Sigmoid colon (tissue), 3 donors: ENCODE measurements around the gene BMPER.

Experiments used
- POLR2A ChIP-seq, 2 donors: fragments of 450-650 bp; IDR thresholded peaks; one replicate each; pipeline ENCODE4 v1.6.1; 2016; ENCODE audit warnings: antibody characterized with exemption in 2 of 2, mild to moderate bottlenecking in 2 of 2, moderate library complexity in 2 of 2
- TF ChIP-seq, protein P1 (sequence below), 4 experiments: fragments of 450-650 bp in 3 of 4; fragments of 200-600 bp in 1 of 4; IDR thresholded peaks; one replicate each; pipeline ENCODE4 v1.5.1; 2016 to 2019; ENCODE audit warnings: antibody characterized with exemption in 4 of 4, mild to moderate bottlenecking in 3 of 4, moderate library complexity in 2 of 4

DNA sequence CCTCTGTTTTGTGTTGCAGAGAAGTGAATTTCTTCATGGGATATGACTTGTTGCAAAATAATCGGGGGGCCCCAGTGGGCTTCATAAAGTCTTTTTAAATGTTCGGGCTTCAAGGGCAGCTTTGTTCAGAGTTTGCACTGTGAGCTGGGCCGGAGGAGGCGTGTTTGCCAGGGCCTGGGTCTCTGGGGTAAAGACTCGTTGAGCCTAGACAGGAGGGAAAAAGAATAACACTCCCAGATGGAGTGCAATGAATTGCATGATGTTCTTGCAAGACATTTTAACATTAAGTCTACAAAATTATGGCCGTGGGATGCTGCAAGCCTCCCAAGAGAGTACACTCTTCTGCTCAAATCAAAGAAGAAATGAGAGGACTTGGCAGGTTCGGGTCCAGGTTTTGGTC is 23.6 kb downstream of the BMPER start:
- TF ChIP-seq POLR2A (IDR thresholded peaks at IDR 0.05): no peak
- TF ChIP-seq, protein P1, sequence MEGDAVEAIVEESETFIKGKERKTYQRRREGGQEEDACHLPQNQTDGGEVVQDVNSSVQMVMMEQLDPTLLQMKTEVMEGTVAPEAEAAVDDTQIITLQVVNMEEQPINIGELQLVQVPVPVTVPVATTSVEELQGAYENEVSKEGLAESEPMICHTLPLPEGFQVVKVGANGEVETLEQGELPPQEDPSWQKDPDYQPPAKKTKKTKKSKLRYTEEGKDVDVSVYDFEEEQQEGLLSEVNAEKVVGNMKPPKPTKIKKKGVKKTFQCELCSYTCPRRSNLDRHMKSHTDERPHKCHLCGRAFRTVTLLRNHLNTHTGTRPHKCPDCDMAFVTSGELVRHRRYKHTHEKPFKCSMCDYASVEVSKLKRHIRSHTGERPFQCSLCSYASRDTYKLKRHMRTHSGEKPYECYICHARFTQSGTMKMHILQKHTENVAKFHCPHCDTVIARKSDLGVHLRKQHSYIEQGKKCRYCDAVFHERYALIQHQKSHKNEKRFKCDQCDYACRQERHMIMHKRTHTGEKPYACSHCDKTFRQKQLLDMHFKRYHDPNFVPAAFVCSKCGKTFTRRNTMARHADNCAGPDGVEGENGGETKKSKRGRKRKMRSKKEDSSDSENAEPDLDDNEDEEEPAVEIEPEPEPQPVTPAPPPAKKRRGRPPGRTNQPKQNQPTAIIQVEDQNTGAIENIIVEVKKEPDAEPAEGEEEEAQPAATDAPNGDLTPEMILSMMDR (IDR thresholded peaks at IDR 0.05): no peak
